Gastrocnemius medialis (tissue), 4 donors: ENCODE data around the gene TP53INP2.

Experiments
- CTCF ChIP-seq, 5 experiments: fragments of 450-650 bp in 3 of 5; fragments of 200-600 bp in 2 of 5; sonication (generic) in 2 of 5; IDR thresholded peaks in 4 of 5; conservative IDR thresholded peaks in 1 of 5; 1 replicate in 4 of 5; 2 replicates in 1 of 5; pipeline ENCODE4 v1.5.1; 2016 to 2019; ENCODE audit warnings: antibody characterized with exemption in 5 of 5, mild to moderate bottlenecking in 3 of 5, moderate library complexity in 3 of 5
- POLR2A ChIP-seq, 2 donors: fragments of 450-650 bp; IDR thresholded peaks; one replicate each; pipeline ENCODE4 v1.6.1; 2017; ENCODE audit warnings: antibody characterized with exemption in 2 of 2, mild to moderate bottlenecking in 2 of 2, moderate library complexity in 2 of 2

DNA sequence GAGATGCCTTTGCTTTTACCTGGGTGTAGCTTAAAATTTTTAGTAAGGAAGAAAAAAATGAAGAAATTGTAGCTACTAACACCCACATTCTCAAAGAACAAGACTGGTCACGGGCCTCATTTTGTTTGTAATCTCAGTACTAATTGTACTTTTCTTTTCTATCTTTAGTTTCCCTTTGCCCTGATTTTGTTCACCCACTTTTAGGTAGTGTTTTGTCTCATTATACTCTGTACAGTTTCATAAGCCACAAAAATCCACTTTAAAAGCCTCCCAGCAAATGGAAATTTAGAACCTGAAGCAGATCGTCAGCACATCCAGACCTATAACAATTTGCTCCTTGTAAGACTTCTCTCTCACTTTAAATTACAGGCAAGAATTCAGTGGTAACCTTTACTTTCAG lies 43.3 kb downstream of the TP53INP2 start:
- TF ChIP-seq CTCF (IDR thresholded peaks at IDR 0.05 in 4 of 5, conservative IDR thresholded peaks at IDR 0.05 in 1 of 5) = no peak
- TF ChIP-seq POLR2A (IDR thresholded peaks at IDR 0.05) = no peak
